Measurements from ENCODE around the gene GSTM3.

DNA sequence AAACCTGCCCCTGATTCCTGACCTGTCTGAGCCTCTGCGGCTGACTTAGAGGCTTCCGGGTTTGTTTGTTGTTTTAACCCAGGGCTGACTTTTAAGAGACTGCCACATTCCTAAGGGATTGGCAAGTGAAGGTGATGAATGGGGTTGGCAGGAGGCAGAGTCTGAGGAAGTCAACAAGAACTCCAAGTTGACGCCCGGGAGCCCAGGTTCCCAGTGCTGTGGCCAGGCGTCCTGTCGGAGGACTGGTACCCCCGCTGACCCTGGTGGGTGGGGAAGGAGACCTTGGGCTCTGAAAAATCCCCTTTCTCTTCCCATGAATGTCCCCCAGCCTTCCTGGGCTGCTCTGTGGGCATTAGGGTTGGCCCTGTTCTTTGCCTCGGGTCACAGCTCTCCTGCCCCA, 42.6 kb upstream of the GSTM3 start:
- TF ChIP-seq MYC (IDR thresholded peaks at IDR 0.05; ENCODE audit: low read depth, low read length) (no peak), MYC (CRISPR knock-in tag; IDR thresholded peaks at IDR 0.05; ENCODE audit: borderline replicate concordance, low read depth) (no peak), POLR2A (conservative IDR thresholded peaks at IDR 0.05) (no peak), SMC3 (conservative IDR thresholded peaks at IDR 0.05; ENCODE audit: insufficient read depth, low read depth, low read length) (no peak)
